Ovary (tissue), 3 donors: ENCODE data around the gene GOLGA1.

Source experiments
- CTCF ChIP-seq, 3 donors: fragments of 450-650 bp in 2 of 3; fragments of 200-600 bp in 1 of 3; IDR thresholded peaks; one replicate each; pipeline versions ENCODE4 v1.5.1 to v1.8.0; 2016 to 2022; ENCODE audit warnings: antibody characterized with exemption in 3 of 3, mild to moderate bottlenecking in 1 of 3
- EP300 ChIP-seq: sonication (generic); formaldehyde crosslinking; IDR thresholded peaks from one replicate; pipeline ENCODE4 v1.6.1; 2017; ENCODE audit warnings: antibody characterized with exemption
- POLR2A ChIP-seq: fragments of 450-650 bp; IDR thresholded peaks from one replicate; pipeline ENCODE4 v1.6.1; 2017; ENCODE audit warnings: antibody characterized with exemption, mild to moderate bottlenecking, moderate library complexity
- donor health status: DM: no; HTN: no; CAD: no.

DNA sequence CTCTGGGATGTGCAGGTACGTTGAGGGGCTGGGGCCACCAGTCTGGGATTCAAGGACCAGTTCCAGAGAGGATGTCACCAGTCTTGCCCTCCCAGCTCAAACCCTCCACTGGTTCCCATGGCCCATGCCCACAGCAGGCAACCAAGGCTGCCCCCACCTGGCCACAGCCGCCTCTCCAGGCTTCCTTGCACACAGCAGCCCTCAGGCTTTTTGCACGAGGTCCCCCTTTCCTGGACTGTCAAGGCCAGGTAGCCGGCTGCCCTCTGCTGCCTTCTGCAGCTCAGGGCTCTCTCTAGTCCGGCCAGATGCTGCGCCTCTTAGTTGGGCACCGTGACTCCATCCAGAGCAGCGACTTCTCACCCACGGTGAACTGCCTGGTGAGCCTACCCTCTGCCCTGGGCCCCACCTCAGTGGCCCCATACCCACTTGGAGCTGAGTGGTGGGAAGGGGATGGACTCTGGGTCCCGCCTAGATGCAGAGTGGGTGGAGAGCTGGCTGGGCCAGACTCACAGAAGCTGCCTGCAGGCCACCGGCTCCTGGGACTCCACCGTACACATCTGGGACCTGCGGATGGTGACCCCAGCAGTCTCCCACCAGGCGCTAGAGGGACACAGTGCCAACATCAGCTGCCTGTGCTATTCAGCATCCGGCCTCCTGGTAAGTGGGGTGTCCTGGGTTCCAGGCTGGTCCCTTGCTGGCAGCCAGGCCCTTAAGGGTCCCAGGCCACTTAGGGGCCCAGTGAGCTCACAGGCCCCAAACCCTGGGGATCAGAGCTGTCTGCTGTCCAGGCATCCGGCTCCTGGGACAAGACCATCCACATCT lies 84.7 kb downstream of the GOLGA1 start:
- TF ChIP-seq POLR2A (no peak), CTCF (IDR thresholded peaks at IDR 0.05) (no peak), EP300 (no peak)
